ENCODE measurements around the gene FFAR3. TPM values are rescaled to one million over a fixed set of nuclear protein-coding genes. Genes with fewer than 3 reads are reported as not detected.

The FFAR3 gene
- total and polyA plus RNA-seq, 2 of the 13 experiments (the other 11 are each of a cell fraction or from before 2014, with no cell fraction given), result not detected

GRCh38 chr19:35346193-35347052 is 11.8 kb upstream of the FFAR3 start (continued):
- TF ChIP-seq TIGD3 (CRISPR knock-in tag; IDR thresholded peaks at IDR 0.05; ENCODE audit: borderline replicate concordance) (no peak), WIZ (CRISPR knock-in tag; IDR thresholded peaks at IDR 0.05) (no peak), ZBTB8A (CRISPR knock-in tag; IDR thresholded peaks at IDR 0.05; ENCODE audit: borderline replicate concordance, low read depth) (no peak), ZBTB38 (CRISPR knock-in tag; IDR thresholded peaks at IDR 0.05) (peak; percentile 67)
- TF ChIP-seq, protein P1, sequence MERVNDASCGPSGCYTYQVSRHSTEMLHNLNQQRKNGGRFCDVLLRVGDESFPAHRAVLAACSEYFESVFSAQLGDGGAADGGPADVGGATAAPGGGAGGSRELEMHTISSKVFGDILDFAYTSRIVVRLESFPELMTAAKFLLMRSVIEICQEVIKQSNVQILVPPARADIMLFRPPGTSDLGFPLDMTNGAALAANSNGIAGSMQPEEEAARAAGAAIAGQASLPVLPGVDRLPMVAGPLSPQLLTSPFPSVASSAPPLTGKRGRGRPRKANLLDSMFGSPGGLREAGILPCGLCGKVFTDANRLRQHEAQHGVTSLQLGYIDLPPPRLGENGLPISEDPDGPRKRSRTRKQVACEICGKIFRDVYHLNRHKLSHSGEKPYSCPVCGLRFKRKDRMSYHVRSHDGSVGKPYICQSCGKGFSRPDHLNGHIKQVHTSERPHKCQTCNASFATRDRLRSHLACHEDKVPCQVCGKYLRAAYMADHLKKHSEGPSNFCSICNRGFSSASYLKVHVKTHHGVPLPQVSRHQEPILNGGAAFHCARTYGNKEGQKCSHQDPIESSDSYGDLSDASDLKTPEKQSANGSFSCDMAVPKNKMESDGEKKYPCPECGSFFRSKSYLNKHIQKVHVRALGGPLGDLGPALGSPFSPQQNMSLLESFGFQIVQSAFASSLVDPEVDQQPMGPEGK (CRISPR knock-in tag; IDR thresholded peaks at IDR 0.05), result peak; percentile 69; the same call in 1 of the 2 replicates

DNA sequence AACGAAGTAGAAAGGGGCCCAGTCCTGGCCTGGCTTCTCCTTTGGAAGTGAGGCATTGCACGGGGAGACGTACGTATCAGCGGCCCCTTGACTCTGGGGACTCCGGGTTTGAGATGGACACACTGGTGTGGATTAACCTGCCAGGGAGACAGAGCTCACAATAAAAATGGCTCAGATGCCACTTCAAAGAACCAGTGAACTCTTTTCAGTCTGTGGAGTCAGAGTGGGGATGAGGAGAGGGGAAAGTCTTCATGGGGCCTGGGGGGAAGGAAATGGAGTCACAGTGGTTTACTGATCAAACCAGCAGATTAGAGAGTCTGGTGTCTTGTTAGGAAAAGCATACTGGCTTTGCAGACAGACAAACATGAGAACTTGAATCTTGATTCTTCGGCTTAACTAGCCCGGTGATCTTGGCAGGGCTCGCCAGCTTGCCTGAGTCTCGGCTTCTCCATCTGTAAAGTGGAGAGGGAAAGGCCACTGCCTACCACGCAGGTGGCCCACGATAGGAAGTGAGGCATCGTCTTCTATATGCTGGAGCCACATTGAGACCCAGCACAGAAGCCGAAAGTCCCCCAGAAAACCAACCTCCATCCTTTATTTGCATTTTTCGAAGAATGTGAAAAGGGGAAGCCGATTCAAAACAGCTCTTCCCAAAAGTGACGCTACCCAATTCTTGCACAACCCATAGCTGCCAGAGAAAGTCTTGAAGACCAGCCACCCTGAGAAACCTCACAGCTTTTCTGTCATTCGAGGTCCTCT is 10.9 kb upstream of the FFAR3 start, which contains the start of gene FFAR1:
Gene FFAR1 (plus strand): TSS at position 732 of the 759 bp plus-strand sequence. CDS start 3,650 bp downstream, outside the sequence.
- 0 out of 2 replicates have a peak within 1 kb of the TSS, but pooled peaks have one; percentile 16 for H3K4me2 ChIP-seq (ENCODE audit: low read depth, low read length)
- H3K9ac ChIP-seq (ENCODE audit: insufficient read depth, low read depth, low read length), result no peak within 1 kb of the TSS
- peaks cover 42% of the 10 kb centered on the region for H3K4me1 ChIP-seq (ENCODE audit: insufficient read depth, low read length)
- POLR2A ChIA-PET, result no interaction called here
- in situ Hi-C loops (cut with HindIII; ENCODE audit: extremely low pct_ligation_motif_present, low pct_unique_long_range_greater_than_20kb), result no loop called here
- H3K27ac ChIP-seq (ENCODE audit: extremely low read length, insufficient read depth, low read length), result no peak within 1 kb of the TSS
- no peaks in the 10 kb centered on the region for H3K9me3 ChIP-seq (ENCODE audit: low read length)
- ATAC-seq, result no peak
- intact Hi-C loops (cut with micrococcal nuclease; ENCODE audit: unreplicated experiment), result no loop called here
- no peaks in the 10 kb centered on the region for H3K36me3 ChIP-seq (replicated peaks in 1 of 2; ENCODE audit: control insufficient read depth in 1 of 2, insufficient read depth in 2 of 2, low read length in 2 of 2)
- no peak for DNase-seq (ENCODE audit: low spot score)
- BruUV-seq (replicated peaks), result no TSS peak
- CTCF ChIA-PET (ENCODE audit: low intra/inter-chr PET ratio, low total read pairs), result no interaction called here
- H3K4me3 ChIP-seq (replicated peaks in 1 of 3; ENCODE audit: insufficient read depth in 1 of 3, low read depth in 2 of 3, low read length in 3 of 3), result no peak within 1 kb of the TSS
- H2AFZ ChIP-seq (ENCODE audit: low read length), result no peak within 1 kb of the TSS
- H3K79me2 ChIP-seq (ENCODE audit: insufficient read depth, low read length), result no peaks in the 10 kb centered on the region
- FAIRE-seq, result no peak
- 0 out of 5 replicates have a peak, but pooled peaks cover 0 to 1% of the 10 kb centered on the region in 2 experiments for H3K27me3 ChIP-seq (ENCODE audit: control insufficient read depth in 1 of 2, insufficient read depth in 2 of 2, low read length in 2 of 2)
- H4K20me1 ChIP-seq (ENCODE audit: insufficient read depth, low read length), result no peaks in the 10 kb centered on the region
- WGBS (ENCODE audit: low lambda C conversion rate), result 74% methylated on average over 18 of the region's 18 CpGs
- TF ChIP-seq, protein P2, sequence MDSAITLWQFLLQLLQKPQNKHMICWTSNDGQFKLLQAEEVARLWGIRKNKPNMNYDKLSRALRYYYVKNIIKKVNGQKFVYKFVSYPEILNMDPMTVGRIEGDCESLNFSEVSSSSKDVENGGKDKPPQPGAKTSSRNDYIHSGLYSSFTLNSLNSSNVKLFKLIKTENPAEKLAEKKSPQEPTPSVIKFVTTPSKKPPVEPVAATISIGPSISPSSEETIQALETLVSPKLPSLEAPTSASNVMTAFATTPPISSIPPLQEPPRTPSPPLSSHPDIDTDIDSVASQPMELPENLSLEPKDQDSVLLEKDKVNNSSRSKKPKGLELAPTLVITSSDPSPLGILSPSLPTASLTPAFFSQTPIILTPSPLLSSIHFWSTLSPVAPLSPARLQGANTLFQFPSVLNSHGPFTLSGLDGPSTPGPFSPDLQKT (CRISPR knock-in tag; IDR thresholded peaks at IDR 0.05; ENCODE audit: borderline replicate concordance), result no peak
- TF ChIP-seq XRCC5 (optimal IDR thresholded peaks at IDR 0.05; ENCODE audit: low read length), result no peak
- TF ChIP-seq PLRG1 (conservative IDR thresholded peaks at IDR 0.05), result no peak
- TF ChIP-seq ZFP36L2 (CRISPR knock-in tag; IDR thresholded peaks at IDR 0.05), result no peak
- TF ChIP-seq GTF2F1 (IDR thresholded peaks at IDR 0.05; ENCODE audit: low read length), result no peak
- no peak for TF ChIP-seq ZFP90 (CRISPR knock-in tag; IDR thresholded peaks at IDR 0.05; ENCODE audit: borderline replicate concordance)
- TF ChIP-seq FOXA3 (CRISPR knock-in tag; IDR thresholded peaks at IDR 0.05), result no peak
- TF ChIP-seq ZNF766 (CRISPR knock-in tag; IDR thresholded peaks at IDR 0.05; ENCODE audit: borderline replicate concordance), result no peak
- no peak for TF ChIP-seq MXI1 (IDR thresholded peaks at IDR 0.05; ENCODE audit: borderline replicate concordance, low read depth, low read length)
- no peak for TF ChIP-seq HDAC2 (CRISPR knock-in tag; IDR thresholded peaks at IDR 0.05)
- no peak for TF ChIP-seq SNRNP70 (IDR thresholded peaks at IDR 0.05; ENCODE audit: low read depth, low read length)
- no peak for TF ChIP-seq ZNF30 (CRISPR knock-in tag; IDR thresholded peaks at IDR 0.05)
- TF ChIP-seq ZNF232 (CRISPR knock-in tag; IDR thresholded peaks at IDR 0.05; ENCODE audit: borderline replicate concordance), result no peak
